Mesodermal cell (in vitro differentiated cells): ENCODE data around the gene GLYATL3.

Source experiments
- H3K27ac ChIP-seq: 2 replicates; pipeline ENCODE4 v1.7.0; 2013; ENCODE audit warnings: mild to moderate bottlenecking, low read depth, low read length, moderate library complexity; ENCODE audit not compliant: severe bottlenecking
- H3K36me3 ChIP-seq: 2 replicates; pipeline ENCODE4 v1.7.1; 2013; ENCODE audit warnings: mild to moderate bottlenecking, low read length, moderate library complexity; ENCODE audit not compliant: control insufficient read depth, insufficient read depth
- H3K4me1 ChIP-seq: one replicate; pipeline ENCODE4 v1.7.1; 2013; ENCODE audit warnings: mild to moderate bottlenecking, low read length; ENCODE audit not compliant: insufficient read depth, control insufficient read depth, poor library complexity, severe bottlenecking
- H3K4me3 ChIP-seq: 2 replicates; pipeline ENCODE4 v1.7.0; 2013; ENCODE audit warnings: low read length, control low read depth, mild to moderate bottlenecking; ENCODE audit not compliant: insufficient read depth, poor library complexity, severe bottlenecking; ENCODE audit errors: extremely low read depth
- H3K9me3 ChIP-seq: 2 replicates; pipeline ENCODE4 v1.7.1; 2013; ENCODE audit warnings: mild to moderate bottlenecking, low read length, moderate library complexity; ENCODE audit not compliant: control insufficient read depth
- WGBS, 2 experiments: methylation state at CpG; one replicate each; pipeline ENCODE4 v1.1.5; 2013; ENCODE audit warnings: missing lambda C conversion rate in 2 of 2; ENCODE audit not compliant: insufficient coverage in 2 of 2; 5-methylcytosine and 5-hydroxymethylcytosine counted together

GLYATL3 gene

GRCh38 chr6:49514571-49515484, 15.1 kb downstream of the GLYATL3 start:
- Histone ChIP-seq H3K4me3 (no peak overlapping the region), H3K27ac (no peak overlapping the region), H3K9me3 (no peaks in the 10 kb centered on the region), H3K4me1 (no peaks in the 10 kb centered on the region), H3K36me3 (no peaks in the 10 kb centered on the region)
- 100% methylated on average over 1 of the region's 8 CpGs for WGBS, 2 experiments

- H3K4me3 ChIP-seq = no peak overlapping the region
- no peaks in the 10 kb centered on the region for H3K4me1 ChIP-seq
Observed at GRCh38 chr6:49515485-49516146, 15.9 kb downstream of the GLYATL3 start.

GRCh38 chr6:49516147-49516505, 16.4 kb downstream of the GLYATL3 start:
- WGBS, 2 experiments = 84 to 85% methylated on average over 3 to 4 of the region's 4 CpGs
- no peaks in the 10 kb centered on the region for H3K9me3 ChIP-seq

More at GRCh38 chr6:49515485-49516146, 15.9 kb downstream of the GLYATL3 start:
- 91 to 92% methylated on average over 4 of the region's 10 CpGs for WGBS, 2 experiments
- no peaks in the 10 kb centered on the region for H3K9me3 ChIP-seq
- no peaks in the 10 kb centered on the region for H3K36me3 ChIP-seq
- no peak overlapping the region for H3K27ac ChIP-seq

GRCh38 chr6:49517919-49518318, 18.2 kb downstream of the GLYATL3 start:
- Histone ChIP-seq H3K9me3 (no peaks in the 10 kb centered on the region), H3K27ac (no peak overlapping the region), H3K4me3 (no peak overlapping the region), H3K36me3 (no peaks in the 10 kb centered on the region), H3K4me1 (no peaks in the 10 kb centered on the region)
- WGBS, 2 experiments = 93 to 95% methylated on average over 2 of the region's 2 CpGs

More at GRCh38 chr6:49516147-49516505, 16.4 kb downstream of the GLYATL3 start:
- H3K4me1 ChIP-seq = no peaks in the 10 kb centered on the region
- no peaks in the 10 kb centered on the region for H3K36me3 ChIP-seq
- no peak overlapping the region for H3K27ac ChIP-seq
- no peak overlapping the region for H3K4me3 ChIP-seq

GRCh38 chr6:49519660-49520059, 19.9 kb downstream of the GLYATL3 start:
- H3K9me3 ChIP-seq = no peaks in the 10 kb centered on the region
- H3K4me1 ChIP-seq = no peaks in the 10 kb centered on the region
- 83% methylated on average over 1 of the region's 1 CpG; no CpG with 5 or more reads in 1 of the 2 experiments for WGBS, 2 experiments
- H3K27ac ChIP-seq = no peak overlapping the region
- H3K4me3 ChIP-seq = no peak overlapping the region
- no peaks in the 10 kb centered on the region for H3K36me3 ChIP-seq

- Histone ChIP-seq H3K4me3 (no peak overlapping the region), H3K36me3 (no peaks in the 10 kb centered on the region), H3K9me3 (no peaks in the 10 kb centered on the region), H3K4me1 (no peaks in the 10 kb centered on the region), H3K27ac (no peak overlapping the region)
- 72 to 75% methylated on average over 3 of the region's 7 CpGs for WGBS, 2 experiments
Observed at GRCh38 chr6:49522710-49523593, 23.2 kb downstream of the GLYATL3 start.

GRCh38 chr6:49523901-49524300, 24.2 kb downstream of the GLYATL3 start:
- Histone ChIP-seq H3K9me3 (no peaks in the 10 kb centered on the region), H3K4me1 (no peaks in the 10 kb centered on the region), H3K36me3 (no peaks in the 10 kb centered on the region), H3K4me3 (no peak overlapping the region), H3K27ac (no peak overlapping the region)
- WGBS, 2 experiments = 100% methylated on average over 1 of the region's 1 CpG; no CpG with 5 or more reads in 1 of the 2 experiments

- Histone ChIP-seq H3K9me3 (no peaks in the 10 kb centered on the region), H3K4me3 (no peak overlapping the region), H3K4me1 (no peaks in the 10 kb centered on the region), H3K36me3 (no peaks in the 10 kb centered on the region), H3K27ac (no peak overlapping the region)
- WGBS, 2 experiments = 91 to 92% methylated on average over 4 to 6 of the region's 7 CpGs
Observed at GRCh38 chr6:49524541-49524940, 24.8 kb downstream of the GLYATL3 start.

- H3K4me1 ChIP-seq = no peaks in the 10 kb centered on the region
- H3K27ac ChIP-seq = no peak overlapping the region
- WGBS, 2 experiments = 88 to 90% methylated on average over 8 to 11 of the region's 12 CpGs
- H3K9me3 ChIP-seq = no peaks in the 10 kb centered on the region
- no peak overlapping the region for H3K4me3 ChIP-seq
- H3K36me3 ChIP-seq = no peaks in the 10 kb centered on the region
Observed at GRCh38 chr6:49526598-49526997, 26.9 kb downstream of the GLYATL3 start.

GRCh38 chr6:49527320-49527719, 27.6 kb downstream of the GLYATL3 start:
- no peaks in the 10 kb centered on the region for H3K36me3 ChIP-seq
- no peaks in the 10 kb centered on the region for H3K9me3 ChIP-seq
- WGBS, 2 experiments = 43 to 60% methylated on average over 1 of the region's 1 CpG
- H3K4me3 ChIP-seq = no peak overlapping the region
- no peak overlapping the region for H3K27ac ChIP-seq
- H3K4me1 ChIP-seq = no peaks in the 10 kb centered on the region
